ENCODE results near the gene CKMT1B. TPM values are rescaled to one million over a fixed set of nuclear protein-coding genes. Genes with fewer than 3 reads are reported as not detected.
A peak's percentile ranks its signal among the peaks of the same experiment; 100 is the strongest.
"Not testable (repeated sequence)": the region's sequence is repeated elsewhere in the genome, so short reads cannot be mapped to it uniquely, and the experiment has no call there.

Gene CKMT1B
- total RNA-seq, result not detected

- not testable (repeated sequence) for ATAC-seq (ENCODE audit: insufficient number of reproducible peaks, low FRiP score, low read depth); H3K27me3 ChIP-seq (replicated peaks; ENCODE audit: insufficient read depth); DNase-seq (ENCODE audit: low spot score)
Measured at GRCh38 chr15:43593328-43594190, at the start of gene CKMT1B. Gene CKMT1B, plus strand, starts transcription at chr15:43594027. Its CDS starts 192 bp downstream, at chr15:43594219.

GRCh38 chr15:43544266-43544665 lies 49.6 kb upstream of the CKMT1B start:
- Histone ChIP-seq H3K9me3 (no peaks in the 10 kb centered on the region), H3K4me3 (no peak overlapping the region), H3K36me3 (no peaks in the 10 kb centered on the region), H3K27me3 (replicated peaks; ENCODE audit: insufficient read depth) (no peaks in the 10 kb centered on the region), H3K4me1 (ENCODE audit: control insufficient read depth in 1 of 2, low read depth in 2 of 2) (no peaks in the 10 kb centered on the region), H3K27ac (no peak overlapping the region)
- TF ChIP-seq CTCF (IDR thresholded peaks at IDR 0.05), result no peak
- ATAC-seq (ENCODE audit: insufficient number of reproducible peaks, low FRiP score, low read depth) (no peak), DNase-seq (ENCODE audit: low spot score) (no peak)

More at GRCh38 chr15:43593328-43594190, at the start of gene CKMT1B:
- H3K36me3 ChIP-seq; H3K27ac ChIP-seq; H3K9me3 ChIP-seq; H3K4me1 ChIP-seq (ENCODE audit: control insufficient read depth in 1 of 2, low read depth in 2 of 2); H3K4me3 ChIP-seq: not testable (repeated sequence)

GRCh38 chr15:43545426-43545825 lies 48.4 kb upstream of the CKMT1B start:
- H3K4me3 ChIP-seq, result no peak overlapping the region
- TF ChIP-seq CTCF (IDR thresholded peaks at IDR 0.05), result no peak
- H3K4me1 ChIP-seq (ENCODE audit: control insufficient read depth in 1 of 2, low read depth in 2 of 2), result no peaks in the 10 kb centered on the region
- ATAC-seq (ENCODE audit: insufficient number of reproducible peaks, low FRiP score, low read depth) (no peak), DNase-seq (ENCODE audit: low spot score) (no peak)
- H3K27me3 ChIP-seq (replicated peaks; ENCODE audit: insufficient read depth), result no peaks in the 10 kb centered on the region
- no peaks in the 10 kb centered on the region for H3K36me3 ChIP-seq
- H3K27ac ChIP-seq, result no peak overlapping the region
- no peaks in the 10 kb centered on the region for H3K9me3 ChIP-seq

GRCh38 chr15:43547539-43547938 lies 46.3 kb upstream of the CKMT1B start:
- no peaks in the 10 kb centered on the region for H3K9me3 ChIP-seq
- no peak overlapping the region for H3K27ac ChIP-seq
- H3K36me3 ChIP-seq, result no peaks in the 10 kb centered on the region
- H3K4me3 ChIP-seq, result no peak overlapping the region
- TF ChIP-seq CTCF (IDR thresholded peaks at IDR 0.05), result no peak
- H3K4me1 ChIP-seq (ENCODE audit: control insufficient read depth in 1 of 2, low read depth in 2 of 2), result no peaks in the 10 kb centered on the region
- DNase-seq (ENCODE audit: low spot score), result no peak
- H3K27me3 ChIP-seq (replicated peaks; ENCODE audit: insufficient read depth), result no peaks in the 10 kb centered on the region
- no peak for ATAC-seq (ENCODE audit: insufficient number of reproducible peaks, low FRiP score, low read depth)

GRCh38 chr15:43550527-43551363 lies 43.1 kb upstream of the CKMT1B start:
- no peak for DNase-seq (ENCODE audit: low spot score)
- Histone ChIP-seq H3K27ac (peak overlapping the region; percentile 2 to 38), H3K27me3 (replicated peaks; ENCODE audit: insufficient read depth) (no peaks in the 10 kb centered on the region), H3K9me3 (no peaks in the 10 kb centered on the region), H3K36me3 (no peaks in the 10 kb centered on the region), H3K4me3 (no peak overlapping the region), H3K4me1 (ENCODE audit: control insufficient read depth in 1 of 2, low read depth in 2 of 2) (no peaks in the 10 kb centered on the region)
- no peak for ATAC-seq (ENCODE audit: insufficient number of reproducible peaks, low FRiP score, low read depth)
- no peak for TF ChIP-seq CTCF (IDR thresholded peaks at IDR 0.05)
